Gastrocnemius medialis (tissue), 4 donors: ENCODE results near the gene CREBBP. TPM values are rescaled to one million over a fixed set of nuclear protein-coding genes. Genes with fewer than 3 reads are reported as not detected.

Experiments
- ATAC-seq, 2 donors: fragments of 150-250 bp; one replicate each; pipeline ENCODE4 v1.9.1; 2016
- DNase-seq, 2 donors: peaks; one replicate each; pipeline ENCODE4 v3.0.0-alpha.2; 2019
- H3K27ac ChIP-seq, 4 donors: fragments of 200-600 bp; sonication (generic); 1 replicate in 1 of 4; 2 replicates in 3 of 4; pipeline ENCODE4 v1.5.1; 2016 to 2018; ENCODE audit warnings: mild to moderate bottlenecking in 2 of 4, moderate library complexity in 1 of 4
- H3K27me3 ChIP-seq, 3 donors: fragments of 200-600 bp; sonication (generic) in 2 of 3; 1 replicate in 1 of 3; 2 replicates in 2 of 3; pipeline versions ENCODE4 v1.5.1 to v1.6.0; 2016 to 2019; ENCODE audit warnings: mild to moderate bottlenecking in 1 of 3, moderate library complexity in 1 of 3
- H3K36me3 ChIP-seq, 2 donors: fragments of 200-600 bp; sonication (generic) in 1 of 2; one replicate each; pipeline ENCODE4 v1.5.1; 2017 to 2018
- H3K4me1 ChIP-seq, 2 donors: fragments of 200-600 bp; sonication (generic) in 1 of 2; one replicate each; pipeline ENCODE4 v1.5.1; 2016 to 2017; ENCODE audit warnings: mild to moderate bottlenecking in 2 of 2
- H3K4me3 ChIP-seq, 4 donors: fragments of 200-600 bp; sonication (generic) in 3 of 4; 1 replicate in 1 of 4; 2 replicates in 3 of 4; pipeline ENCODE4 v1.5.1; 2016 to 2019; ENCODE audit warnings: mild to moderate bottlenecking in 2 of 4
- H3K9me3 ChIP-seq, 3 donors: fragments of 200-600 bp; sonication (generic) in 2 of 3; 1 replicate in 1 of 3; 2 replicates in 2 of 3; pipeline ENCODE4 v1.5.1; 2016 to 2019
- CTCF ChIP-seq, 5 experiments: fragments of 450-650 bp in 3 of 5; fragments of 200-600 bp in 2 of 5; sonication (generic) in 2 of 5; IDR thresholded peaks in 4 of 5; conservative IDR thresholded peaks in 1 of 5; 1 replicate in 4 of 5; 2 replicates in 1 of 5; pipeline ENCODE4 v1.5.1; 2016 to 2019; ENCODE audit warnings: antibody characterized with exemption in 5 of 5, mild to moderate bottlenecking in 3 of 5, moderate library complexity in 3 of 5
- POLR2A ChIP-seq, 2 donors: fragments of 450-650 bp; IDR thresholded peaks; one replicate each; pipeline ENCODE4 v1.6.1; 2017; ENCODE audit warnings: antibody characterized with exemption in 2 of 2, mild to moderate bottlenecking in 2 of 2, moderate library complexity in 2 of 2
- in situ Hi-C, 4 donors: fragments of 200-750 bp; cut with MboI; loops; one replicate each; pipeline versions ENCODE4 v1.15.0 to v1.8.0; 2017; ENCODE audit warnings: low sequenced_read_pairs in 4 of 4
- intact Hi-C: fragments of 100-400 bp; cut with DNase I; formaldehyde crosslinking; loops from one replicate; pipeline ENCODE4 v1.15.1; 2023; ENCODE audit warnings: low total_unique reads
- total RNA-seq, 4 donors: library from RNA; depleted of rRNA; stranded (reverse); fragments of >200 nt; gene quantifications; one replicate each; pipeline versions ENCODE4 v1.1.0 to v1.2.3, GENCODE V29; 2016

The CREBBP gene
- total RNA-seq, 4 donors from 2014 or later = 39.8 to 61.3 (median 53.5) TPM

GRCh38 chr16:3863587-3863986 is 16.9 kb downstream of the CREBBP start:
- ATAC-seq = peak; percentile 59 to 76
- Histone ChIP-seq H3K9me3 (no peaks in the 10 kb centered on the region), H3K4me1 (peaks cover 82 to 85% of the 10 kb centered on the region in 2 donors), H3K36me3 (no peaks in the 10 kb centered on the region), H3K27me3 (no peaks in the 10 kb centered on the region), H3K27ac (peak overlapping the region; percentile 59 to 72 (median 65)), H3K4me3 (peak overlapping the region in 2 of 4 donors; percentile 4 to 14)
- DNase-seq = no peak
- in situ Hi-C loops (no loop called here), intact Hi-C loops (no loop called here)
- TF ChIP-seq CTCF (IDR thresholded peaks at IDR 0.05 in 4 of 5, conservative IDR thresholded peaks at IDR 0.05 in 1 of 5) = peak in 1 of 5 experiments; percentile 25
- no peak for TF ChIP-seq POLR2A (IDR thresholded peaks at IDR 0.05)

GRCh38 chr16:3861808-3862451 is 18.6 kb downstream of the CREBBP start:
- Histone ChIP-seq H3K4me1 (peaks cover 86 to 94% of the 10 kb centered on the region in 2 donors), H3K27me3 (no peaks in the 10 kb centered on the region), H3K36me3 (no peaks in the 10 kb centered on the region), H3K9me3 (no peaks in the 10 kb centered on the region), H3K4me3 (no peak overlapping the region), H3K27ac (peak overlapping the region; percentile 59 to 72 (median 65))
- intact Hi-C loops (no loop called here), in situ Hi-C loops (no loop called here)
- ATAC-seq (no peak), DNase-seq (no peak)
- TF ChIP-seq POLR2A (IDR thresholded peaks at IDR 0.05) (no peak), CTCF (IDR thresholded peaks at IDR 0.05 in 4 of 5, conservative IDR thresholded peaks at IDR 0.05 in 1 of 5) (no peak)

GRCh38 chr16:3859889-3860288 is 20.6 kb downstream of the CREBBP start:
- Histone ChIP-seq H3K4me1 (peaks cover 85 to 92% of the 10 kb centered on the region in 2 donors), H3K36me3 (no peaks in the 10 kb centered on the region), H3K9me3 (no peaks in the 10 kb centered on the region), H3K27ac (peak overlapping the region in 3 of 4 donors; percentile 15 to 72 (median 16)), H3K27me3 (no peaks in the 10 kb centered on the region), H3K4me3 (no peak overlapping the region)
- TF ChIP-seq CTCF (IDR thresholded peaks at IDR 0.05 in 4 of 5, conservative IDR thresholded peaks at IDR 0.05 in 1 of 5) (no peak), POLR2A (IDR thresholded peaks at IDR 0.05) (no peak)
- intact Hi-C loops = no loop called here
- ATAC-seq = no peak
- in situ Hi-C loops = no loop called here
- no peak for DNase-seq

GRCh38 chr16:3858801-3859200 is 21.7 kb downstream of the CREBBP start:
- Histone ChIP-seq H3K36me3 (no peaks in the 10 kb centered on the region), H3K4me1 (peaks cover 85 to 94% of the 10 kb centered on the region in 2 donors), H3K27me3 (no peaks in the 10 kb centered on the region), H3K4me3 (no peak overlapping the region), H3K27ac (peak overlapping the region; percentile 72 to 83 (median 78)), H3K9me3 (no peaks in the 10 kb centered on the region)
- DNase-seq (no peak), ATAC-seq (no peak)
- intact Hi-C loops (no loop called here), in situ Hi-C loops (no loop called here)
- TF ChIP-seq POLR2A (IDR thresholded peaks at IDR 0.05) (no peak), CTCF (IDR thresholded peaks at IDR 0.05 in 4 of 5, conservative IDR thresholded peaks at IDR 0.05 in 1 of 5) (no peak)
